ENCODE data around the gene MT4.
"Not testable (repeated sequence)": the region's sequence is repeated elsewhere in the genome, so short reads cannot be mapped to it uniquely, and the experiment has no call there.

MT4 gene

DNA sequence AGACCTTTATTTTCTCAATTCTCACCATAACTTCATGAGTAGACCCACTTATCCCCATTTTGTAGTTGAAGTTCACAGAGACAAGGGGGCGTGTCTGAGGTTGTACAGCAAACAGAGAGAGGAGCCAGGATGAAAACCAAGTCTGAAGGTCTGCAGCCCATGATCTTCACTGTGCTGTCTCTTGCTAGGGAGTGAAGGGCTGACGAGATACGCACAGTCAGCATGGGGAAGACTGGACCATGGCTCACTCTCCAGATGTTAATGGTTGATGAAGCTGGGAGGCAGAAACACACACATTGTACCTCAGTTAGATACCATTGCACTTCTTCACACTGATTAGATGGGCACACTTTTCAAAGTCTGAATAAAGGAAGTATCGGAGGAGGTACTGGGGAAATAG lies 5.8 kb upstream of the MT4 start:
- DNase-seq = no peak

DNA sequence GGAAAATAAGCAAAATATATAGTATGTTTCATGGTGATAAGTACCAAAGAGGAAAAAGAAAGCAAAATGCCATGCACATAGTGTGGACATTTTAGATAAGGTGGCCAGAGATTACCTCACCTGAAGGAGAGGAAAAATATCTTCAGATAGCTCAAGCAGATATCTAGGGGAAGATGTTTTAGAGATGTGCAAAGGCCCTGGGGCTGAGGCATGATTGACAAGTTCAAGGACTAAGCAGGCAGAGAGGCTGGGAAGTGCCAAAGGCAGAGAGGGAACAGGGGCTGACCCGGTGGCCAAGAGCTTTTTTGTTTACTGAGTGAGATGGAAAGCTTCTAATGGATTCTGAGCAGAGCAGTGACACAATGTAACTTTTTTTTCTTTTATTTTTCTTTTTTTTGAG lies 4.4 kb upstream of the MT4 start:
- DNase-seq = no peak

DNA sequence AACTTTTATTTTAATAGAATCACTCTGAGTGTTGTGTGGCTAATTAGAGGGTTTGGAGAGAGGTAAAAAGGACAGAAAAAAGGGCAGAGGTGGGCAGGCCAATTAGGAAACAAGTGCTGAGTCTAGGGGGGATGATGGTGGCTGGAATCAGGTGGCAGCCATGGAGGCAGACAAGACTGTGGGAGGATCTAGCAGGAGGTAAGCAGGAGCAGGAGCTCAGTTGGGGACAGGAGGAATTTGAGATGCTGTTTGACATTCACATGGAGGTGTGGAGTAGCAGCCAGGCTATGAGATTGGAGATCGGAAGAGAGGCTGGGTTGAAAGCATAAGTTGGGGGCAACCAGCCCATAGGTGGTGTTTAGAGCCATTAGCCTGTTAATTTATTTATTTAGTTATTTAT lies 3.7 kb upstream of the MT4 start:
- DNase-seq = no peak

- DNase-seq = no peak
These were observed 5.1 kb downstream of the MT4 start for GRCh38 chr16:56569971-56570370.

DNA sequence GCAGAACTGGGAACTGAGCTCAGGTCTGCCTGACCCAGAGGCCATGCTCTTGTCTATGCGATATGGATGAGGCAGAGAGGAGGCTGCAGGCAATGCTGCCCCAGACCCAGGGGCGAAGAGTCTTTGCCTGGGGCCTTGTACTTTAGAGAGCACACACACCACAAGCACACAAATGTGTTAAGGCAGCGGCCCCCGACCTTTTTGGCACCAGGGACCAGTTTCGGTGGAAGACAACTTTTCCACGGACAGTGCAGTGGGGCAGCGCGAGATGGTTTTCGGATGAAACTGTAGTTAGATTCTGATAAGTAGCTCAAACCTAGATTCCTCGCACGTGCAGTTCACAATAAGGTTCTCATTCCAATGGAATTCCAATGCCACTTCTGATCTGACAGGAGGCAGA lies 6.7 kb downstream of the MT4 start:
- no peak for DNase-seq

GRCh38 chr16:56574625-56575024 lies 9.8 kb downstream of the MT4 start:
- no peak for DNase-seq

- DNase-seq = peak; percentile 31 to 35
These were observed 11.9 kb downstream of the MT4 start for GRCh38 chr16:56576585-56577299.

GRCh38 chr16:56577300-56577625 lies 12.4 kb downstream of the MT4 start:
- no peak for DNase-seq

- no peak for DNase-seq
These were observed 15.6 kb downstream of the MT4 start for GRCh38 chr16:56580391-56581048.

DNA sequence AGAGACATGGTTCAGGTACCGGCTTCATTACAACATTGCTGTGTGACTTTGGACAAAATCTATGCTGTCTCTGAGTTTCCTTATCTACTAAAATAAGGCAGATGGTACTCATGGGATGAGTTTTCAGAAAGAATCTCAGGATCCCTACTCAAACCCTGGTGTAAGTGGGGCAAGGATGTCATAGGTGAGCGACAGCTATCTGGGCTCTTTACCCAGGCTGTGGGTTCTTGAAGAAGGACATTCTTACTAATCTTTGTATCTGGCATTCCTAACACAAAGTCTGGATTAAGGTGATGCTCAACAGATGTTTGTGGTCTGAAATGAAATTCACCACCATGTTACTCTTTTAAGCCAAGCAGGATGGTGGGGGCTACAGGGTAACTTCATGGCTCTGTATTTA lies 18.0 kb downstream of the MT4 start:
- DNase-seq = not testable (repeated sequence)

- no peak for DNase-seq
These were observed 18.7 kb downstream of the MT4 start for GRCh38 chr16:56583351-56584168.

DNA sequence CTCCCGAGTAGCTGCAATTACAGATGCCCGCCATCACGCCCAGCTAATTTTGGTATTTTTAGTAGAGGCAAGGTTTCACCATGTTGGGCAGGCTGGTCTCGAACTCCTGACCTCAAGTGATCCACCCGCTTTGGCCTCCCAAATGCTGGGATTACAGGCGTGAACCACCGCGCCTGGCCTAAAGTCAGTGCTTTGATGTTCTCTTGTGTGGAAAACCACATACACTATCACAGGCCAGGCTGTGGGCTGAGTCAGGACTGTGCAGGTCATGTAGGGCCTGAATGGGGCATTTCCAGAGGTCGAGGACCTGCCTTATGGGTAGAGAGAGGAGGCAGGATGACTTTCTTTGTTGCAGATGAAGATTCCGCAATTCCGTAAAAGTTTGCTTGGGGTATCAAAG lies 19.4 kb downstream of the MT4 start:
- DNase-seq = no peak

GRCh38 chr16:56588781-56589140 lies 23.9 kb downstream of the MT4 start:
- DNase-seq = peak in 1 of 2 experiments; percentile 26

DNA sequence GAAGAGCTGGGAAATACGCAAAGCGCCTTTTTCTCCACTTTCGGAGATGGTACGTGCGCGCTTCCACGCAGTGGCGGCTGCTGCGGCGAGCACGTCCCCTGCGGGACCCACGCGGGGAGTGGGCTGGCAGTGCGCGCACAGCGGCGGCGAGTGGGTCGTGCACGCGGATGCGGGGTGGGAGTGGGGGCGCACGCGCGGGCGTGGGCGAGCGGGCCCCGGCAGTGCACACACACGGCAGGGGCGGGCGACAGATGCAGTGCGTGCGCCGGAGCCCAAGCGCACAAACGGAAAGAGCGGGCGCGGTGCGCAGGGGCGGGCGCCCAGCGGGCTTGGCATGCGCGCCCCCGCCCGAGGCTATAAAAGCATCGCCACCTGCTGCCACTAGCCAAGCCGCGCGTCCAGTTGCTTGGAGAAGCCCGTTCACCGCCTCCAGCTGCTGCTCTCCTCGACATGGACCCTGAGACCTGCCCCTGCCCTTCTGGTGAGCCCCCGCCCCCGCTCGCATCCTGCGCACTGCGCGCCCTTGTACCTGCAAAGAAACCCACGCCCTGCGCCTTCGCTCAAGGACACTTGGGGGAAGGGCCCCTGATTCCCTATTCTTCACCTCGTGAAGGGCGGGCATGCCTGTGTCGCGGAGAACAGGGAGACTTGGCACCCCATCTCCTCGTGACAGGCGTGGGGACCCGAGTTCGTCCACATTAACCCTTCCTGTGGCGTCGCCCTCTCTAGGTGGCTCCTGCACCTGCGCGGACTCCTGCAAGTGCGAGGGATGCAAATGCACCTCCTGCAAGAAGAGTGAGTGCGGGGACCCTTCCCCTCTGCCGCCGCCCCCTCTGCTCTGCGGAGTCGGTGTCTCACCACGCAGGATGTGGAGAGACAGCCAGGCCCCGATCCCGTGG lies 24.5 kb downstream of the MT4 start, which contains the start of gene MT3:
MT3 (plus strand) TSS at position 388 of the 899 bp plus-strand sequence; CDS start at position 451, 63 bp downstream.
- DNase-seq = peak; percentile 78 to 92

GRCh38 chr16:56591377-56592060 lies 26.6 kb downstream of the MT4 start:
- DNase-seq = no peak

GRCh38 chr16:56593573-56594291 lies 28.9 kb downstream of the MT4 start:
- DNase-seq = no peak

- DNase-seq = no peak
These were observed 29.4 kb downstream of the MT4 start for GRCh38 chr16:56594292-56594619.

GRCh38 chr16:56600398-56600999 lies 35.6 kb downstream of the MT4 start:
- peak; percentile 31 to 68 for DNase-seq

DNA sequence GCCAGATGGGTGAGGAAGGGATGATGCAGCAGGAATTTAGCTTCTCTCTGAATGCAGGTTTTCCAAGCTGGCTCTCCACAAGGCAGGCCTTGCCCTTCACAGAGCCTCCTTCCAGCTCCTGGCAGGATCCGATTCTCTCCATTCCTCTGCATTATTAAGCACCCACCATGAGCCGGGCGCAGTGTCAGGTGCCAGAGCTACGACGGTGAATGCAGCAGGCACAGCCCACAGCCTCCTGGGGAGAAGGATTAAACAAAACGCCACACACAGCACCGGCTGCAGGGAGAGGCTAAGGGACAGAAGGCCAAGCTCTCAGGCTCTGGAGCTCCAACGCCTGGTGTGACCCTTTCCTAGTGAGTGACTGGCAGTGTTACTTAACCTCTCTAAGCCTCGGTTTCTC lies 36.5 kb downstream of the MT4 start:
- DNase-seq = peak in 1 of 2 experiments; percentile 55

DNA sequence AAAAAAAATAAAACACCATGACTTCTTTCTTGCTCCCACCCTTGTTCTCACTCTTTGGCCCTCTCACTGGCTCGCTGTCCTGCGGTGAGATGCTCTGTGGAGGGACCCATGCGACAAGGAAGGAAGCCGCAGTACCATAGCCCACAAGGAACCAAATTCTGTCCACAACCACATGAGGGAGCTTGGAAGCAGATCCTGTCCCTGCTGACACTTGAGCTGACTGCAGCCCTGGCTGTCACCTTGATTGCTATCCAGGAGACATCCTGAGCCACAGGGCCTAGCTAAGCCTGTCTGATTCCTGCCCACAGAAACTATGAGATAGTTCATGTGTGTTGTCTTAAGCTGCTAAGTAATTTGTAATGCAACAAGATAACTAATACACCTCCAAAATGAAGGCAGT lies 38.7 kb downstream of the MT4 start:
- peak; percentile 43 to 79 for DNase-seq

GRCh38 chr16:56604966-56605365 lies 40.1 kb downstream of the MT4 start:
- no peak for DNase-seq

All from NCI-H524 (cell line).